Erythroblast (primary cell): ENCODE measurements around the gene ATP6V0E2.

Experiments used
- GATA1 ChIP-seq: IDR thresholded peaks from 2 replicates; pipeline ENCODE4 v1.6.1; 2011; ENCODE audit warnings: low read depth, mild to moderate bottlenecking, control low read depth, low read length, moderate library complexity
- POLR2A ChIP-seq: IDR thresholded peaks from 2 replicates; pipeline ENCODE4 v1.6.1; 2011; ENCODE audit warnings: mild to moderate bottlenecking, low read length

GRCh38 chr7:149873074-149873969 lies at the start of gene ATP6V0E2:
- TF ChIP-seq POLR2A, result peak; percentile 31
- TF ChIP-seq GATA1, result no peak
